ENCODE measurements around the gene SACS.

The SACS gene, protein sequence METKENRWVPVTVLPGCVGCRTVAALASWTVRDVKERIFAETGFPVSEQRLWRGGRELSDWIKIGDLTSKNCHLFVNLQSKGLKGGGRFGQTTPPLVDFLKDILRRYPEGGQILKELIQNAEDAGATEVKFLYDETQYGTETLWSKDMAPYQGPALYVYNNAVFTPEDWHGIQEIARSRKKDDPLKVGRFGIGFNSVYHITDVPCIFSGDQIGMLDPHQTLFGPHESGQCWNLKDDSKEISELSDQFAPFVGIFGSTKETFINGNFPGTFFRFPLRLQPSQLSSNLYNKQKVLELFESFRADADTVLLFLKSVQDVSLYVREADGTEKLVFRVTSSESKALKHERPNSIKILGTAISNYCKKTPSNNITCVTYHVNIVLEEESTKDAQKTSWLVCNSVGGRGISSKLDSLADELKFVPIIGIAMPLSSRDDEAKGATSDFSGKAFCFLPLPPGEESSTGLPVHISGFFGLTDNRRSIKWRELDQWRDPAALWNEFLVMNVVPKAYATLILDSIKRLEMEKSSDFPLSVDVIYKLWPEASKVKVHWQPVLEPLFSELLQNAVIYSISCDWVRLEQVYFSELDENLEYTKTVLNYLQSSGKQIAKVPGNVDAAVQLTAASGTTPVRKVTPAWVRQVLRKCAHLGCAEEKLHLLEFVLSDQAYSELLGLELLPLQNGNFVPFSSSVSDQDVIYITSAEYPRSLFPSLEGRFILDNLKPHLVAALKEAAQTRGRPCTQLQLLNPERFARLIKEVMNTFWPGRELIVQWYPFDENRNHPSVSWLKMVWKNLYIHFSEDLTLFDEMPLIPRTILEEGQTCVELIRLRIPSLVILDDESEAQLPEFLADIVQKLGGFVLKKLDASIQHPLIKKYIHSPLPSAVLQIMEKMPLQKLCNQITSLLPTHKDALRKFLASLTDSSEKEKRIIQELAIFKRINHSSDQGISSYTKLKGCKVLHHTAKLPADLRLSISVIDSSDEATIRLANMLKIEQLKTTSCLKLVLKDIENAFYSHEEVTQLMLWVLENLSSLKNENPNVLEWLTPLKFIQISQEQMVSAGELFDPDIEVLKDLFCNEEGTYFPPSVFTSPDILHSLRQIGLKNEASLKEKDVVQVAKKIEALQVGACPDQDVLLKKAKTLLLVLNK (N-terminal part only)

GRCh38 chr13:23433171-23434153, at the start of gene SACS:
SACS (minus strand) TSS chr13:23433702; CDS start chr13:23411239, 22,463 bp downstream.
- FAIRE-seq: no peak

DNA sequence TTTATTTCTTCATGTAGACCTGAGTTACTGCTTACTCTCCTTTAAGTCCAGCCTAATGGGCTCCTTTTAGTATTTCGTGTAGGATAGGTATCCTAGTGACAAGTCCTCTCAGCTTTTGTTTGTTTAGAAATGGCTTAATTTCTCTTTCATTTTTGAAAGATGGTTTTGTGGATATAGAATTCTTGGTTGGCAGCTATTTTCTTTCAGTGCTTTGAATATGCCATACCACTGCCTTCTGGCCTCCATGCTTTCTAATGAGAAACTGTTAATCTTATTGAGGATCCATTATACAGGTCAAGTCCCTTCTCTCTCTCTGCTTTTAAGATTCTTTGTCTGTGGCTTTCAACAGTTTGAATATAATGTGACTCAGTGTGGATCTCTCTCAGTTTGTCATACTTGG, 46.8 kb upstream of the SACS start:
- no peak for FAIRE-seq

DNA sequence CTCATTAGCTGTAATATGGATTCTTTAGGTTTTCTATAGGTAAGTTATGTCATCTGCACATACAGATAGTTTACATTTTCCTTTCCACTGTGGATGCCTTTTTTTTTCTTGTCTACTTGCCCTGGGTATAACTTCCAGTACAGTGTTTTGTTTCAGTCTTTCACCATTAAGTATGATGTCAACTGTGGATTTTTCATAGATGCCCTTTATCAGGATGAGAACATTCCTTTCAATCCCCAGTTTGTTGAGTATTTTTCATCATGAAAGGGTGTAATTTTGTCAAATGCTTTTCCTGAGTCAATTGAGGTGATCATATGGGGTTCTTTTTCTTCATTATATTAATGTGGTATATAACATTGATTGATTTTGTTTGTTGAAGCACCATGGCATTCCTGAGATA, 43.6 kb upstream of the SACS start:
- no peak for FAIRE-seq

DNA sequence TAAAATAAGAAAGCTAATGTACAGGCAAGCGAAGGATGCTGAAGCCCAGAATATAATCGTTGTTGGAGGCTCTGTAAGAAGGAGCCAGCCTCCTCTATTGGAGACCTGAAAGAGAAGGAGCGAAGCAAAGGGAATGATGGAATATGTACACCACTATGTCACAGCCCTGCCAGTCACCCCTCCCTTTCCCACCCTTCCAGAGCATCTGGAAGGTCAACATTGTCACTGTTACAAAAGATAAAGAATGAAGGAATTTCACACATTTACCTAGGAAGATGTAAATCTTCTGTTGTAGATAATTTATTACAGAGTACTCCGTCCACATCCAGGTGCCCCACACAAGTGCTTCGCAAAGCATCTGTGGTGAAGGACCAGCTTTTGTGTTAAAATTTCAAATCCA, 39.7 kb upstream of the SACS start:
- FAIRE-seq: no peak

- no peak for FAIRE-seq
These were observed 38.7 kb upstream of the SACS start for GRCh38 chr13:23472189-23472588.

DNA sequence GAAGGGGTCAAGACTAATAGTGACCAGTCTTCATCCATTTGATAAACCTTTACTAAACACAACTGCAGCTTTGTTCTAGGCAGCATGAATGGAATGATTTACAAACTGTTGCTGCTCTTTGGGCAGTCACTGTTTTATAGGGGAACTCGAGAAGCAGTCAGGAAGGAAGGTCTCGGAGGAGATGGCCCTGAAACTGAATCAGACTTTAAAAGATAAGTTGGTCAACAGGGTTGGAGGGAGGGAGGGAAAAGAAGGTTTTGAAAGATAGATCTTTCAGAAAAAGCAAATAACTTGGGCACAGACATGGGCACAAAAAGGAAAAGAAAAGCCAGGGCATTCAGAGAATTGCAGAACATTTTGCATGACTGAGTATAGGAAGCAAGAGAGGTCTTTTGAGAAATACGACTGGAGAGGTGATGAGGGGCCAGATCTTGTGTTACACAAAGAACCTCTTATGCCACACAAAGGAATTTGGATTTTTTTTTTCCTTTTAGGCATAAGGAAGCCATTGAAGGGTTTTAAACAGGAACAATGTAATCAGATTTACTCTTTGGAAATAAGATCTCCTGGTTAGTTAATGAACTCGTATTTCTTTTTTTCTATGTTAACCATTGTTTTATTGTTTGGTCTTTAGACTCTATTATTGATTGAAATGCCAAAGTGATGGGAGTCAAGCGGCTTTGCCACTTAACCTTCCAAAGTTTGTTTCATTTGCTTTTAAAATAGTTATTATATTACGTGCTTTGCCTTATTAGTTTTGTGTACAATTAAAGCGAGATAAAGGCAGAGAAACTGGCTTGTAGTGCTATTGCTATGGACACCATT, 37.5 kb upstream of the SACS start:
- no peak for FAIRE-seq

GRCh38 chr13:23469951-23470421, 36.5 kb upstream of the SACS start:
- FAIRE-seq: no peak

DNA sequence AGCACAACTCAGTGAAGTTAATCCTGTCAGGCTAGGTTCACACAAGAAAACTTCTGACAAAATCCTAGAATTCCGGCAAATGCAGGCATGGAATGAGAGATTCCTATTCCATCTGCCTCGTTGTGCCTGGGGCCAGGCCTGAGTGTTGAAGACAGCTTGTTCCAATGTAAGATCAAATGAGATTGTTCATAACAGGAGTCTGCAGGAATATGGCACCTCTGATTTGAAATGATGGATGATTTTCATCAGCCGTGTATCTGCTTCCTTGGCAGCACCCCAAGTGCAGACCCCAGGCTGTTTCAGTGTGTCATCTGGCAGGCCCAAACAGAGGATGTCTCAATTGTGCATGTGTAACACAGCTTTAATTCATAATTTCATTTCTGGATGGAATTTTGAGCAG, 35.3 kb upstream of the SACS start:
- FAIRE-seq: no peak

DNA sequence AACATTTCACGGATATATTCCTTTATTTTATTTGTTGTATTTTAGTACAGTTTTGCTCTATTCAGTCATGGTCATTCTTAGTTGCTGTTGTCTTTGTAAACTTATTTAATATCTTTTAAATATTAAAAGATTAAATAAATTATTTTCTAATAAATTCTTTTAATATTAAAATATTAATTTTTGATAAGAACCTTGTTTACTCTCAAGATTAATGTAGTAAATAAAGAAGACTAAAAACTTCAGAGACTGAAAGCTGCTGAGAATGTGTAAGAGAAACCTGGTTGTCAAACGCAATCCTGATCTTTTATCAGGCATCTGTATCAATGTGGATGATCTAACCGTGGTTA, 34.4 kb upstream of the SACS start:
- FAIRE-seq: no peak

DNA sequence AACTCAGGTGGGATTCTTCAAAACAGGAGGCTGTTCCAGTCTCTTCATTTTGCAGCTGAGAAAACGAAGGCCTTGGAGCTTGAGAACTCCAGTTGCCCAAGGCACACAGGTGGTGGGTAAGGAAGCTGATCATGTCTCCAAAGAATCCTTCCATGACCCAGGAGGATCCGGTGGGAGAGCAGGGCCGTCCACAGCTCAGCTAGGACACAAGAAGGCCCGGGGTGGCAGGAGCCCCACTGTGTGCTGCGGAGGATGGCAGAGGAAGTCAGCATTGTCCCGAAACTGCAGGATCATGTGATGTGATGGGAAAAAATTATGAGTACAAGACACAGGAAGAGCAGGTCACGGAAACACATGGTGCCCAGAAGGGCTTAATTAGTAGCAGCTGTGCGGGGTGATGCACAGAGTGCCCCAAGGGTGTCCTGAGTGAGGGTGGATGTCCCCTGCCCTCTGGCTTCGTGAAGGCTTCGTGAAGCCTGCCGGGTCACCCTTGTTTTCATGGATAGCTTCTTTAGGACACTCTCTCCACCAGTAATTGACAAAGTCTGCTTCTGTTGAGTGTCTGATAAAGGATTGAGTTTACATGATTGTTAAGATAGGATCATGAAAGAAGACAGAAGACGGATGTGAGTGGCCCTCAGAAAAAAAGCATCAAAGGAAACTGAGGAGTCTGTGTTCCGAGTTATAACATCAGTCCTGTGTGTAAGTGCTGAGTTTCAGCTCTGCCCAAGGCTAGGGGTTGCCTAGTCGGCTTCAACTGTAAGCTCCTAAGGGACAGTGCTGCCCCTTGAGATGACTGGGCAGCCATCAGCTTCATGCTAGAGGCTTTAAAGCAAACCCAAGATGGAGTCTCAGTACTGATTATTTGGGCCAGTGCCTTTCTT, 33.8 kb upstream of the SACS start:
- no peak for FAIRE-seq

DNA sequence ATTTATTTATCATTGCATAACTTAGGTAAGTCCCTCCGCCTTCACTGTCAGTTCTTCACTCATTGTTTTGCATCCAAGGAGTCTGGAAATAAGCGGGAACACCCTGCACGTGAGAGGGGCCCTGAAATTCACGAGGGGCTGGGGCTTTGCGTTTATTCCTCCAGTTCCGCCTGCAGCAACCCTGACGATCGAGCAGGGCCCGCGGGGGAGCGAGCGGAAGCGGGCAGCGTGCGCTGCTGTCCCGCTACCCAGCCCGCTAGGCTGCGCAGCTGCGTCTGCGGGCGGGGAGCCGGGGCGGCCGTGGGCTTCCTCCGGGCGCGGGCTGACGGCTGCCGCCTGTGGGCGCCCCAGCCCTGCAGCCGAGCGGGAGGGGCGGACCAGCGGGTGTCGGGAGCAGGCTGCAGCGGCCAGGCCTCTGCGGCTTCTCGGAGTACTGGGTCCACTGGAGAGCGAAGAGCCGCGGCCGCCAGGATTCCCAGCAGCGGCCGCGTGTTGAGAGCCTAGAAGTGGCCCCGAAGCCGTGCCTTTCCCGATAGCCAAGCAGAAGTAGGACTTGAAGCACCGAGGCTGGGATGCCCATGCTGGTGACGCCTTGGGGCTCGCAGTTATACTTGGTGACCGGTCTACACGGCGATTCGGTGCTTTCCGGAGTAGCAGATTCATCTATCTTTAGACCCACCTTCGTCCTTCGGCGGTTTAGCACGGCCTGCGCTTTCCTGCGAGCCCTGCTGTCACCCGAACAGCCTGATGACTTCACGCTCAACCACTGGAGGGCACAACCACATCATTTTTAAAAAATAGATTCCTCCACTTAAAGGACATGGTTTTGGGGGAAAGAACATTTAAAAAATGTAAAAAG, 32.9 kb upstream of the SACS start:
- FAIRE-seq: no peak

DNA sequence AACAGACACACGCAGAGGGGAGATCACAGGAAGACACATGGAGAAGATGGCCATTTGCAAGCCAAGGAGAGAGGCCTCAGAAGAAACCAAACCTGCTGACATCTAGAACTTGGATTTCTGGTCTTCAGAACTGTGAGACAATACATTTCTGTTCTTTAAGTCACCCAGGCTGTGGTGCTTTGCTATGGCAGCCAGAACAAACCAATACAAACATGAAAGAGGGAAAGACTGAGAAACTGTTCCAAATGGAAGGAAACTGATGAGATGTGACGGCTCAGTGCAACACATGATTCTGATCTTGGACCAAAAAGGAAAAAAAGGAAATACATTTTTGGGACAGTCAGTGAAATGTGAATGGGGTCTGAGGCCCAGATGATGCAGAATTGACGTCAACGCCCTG, 30.2 kb upstream of the SACS start:
- FAIRE-seq: no peak

DNA sequence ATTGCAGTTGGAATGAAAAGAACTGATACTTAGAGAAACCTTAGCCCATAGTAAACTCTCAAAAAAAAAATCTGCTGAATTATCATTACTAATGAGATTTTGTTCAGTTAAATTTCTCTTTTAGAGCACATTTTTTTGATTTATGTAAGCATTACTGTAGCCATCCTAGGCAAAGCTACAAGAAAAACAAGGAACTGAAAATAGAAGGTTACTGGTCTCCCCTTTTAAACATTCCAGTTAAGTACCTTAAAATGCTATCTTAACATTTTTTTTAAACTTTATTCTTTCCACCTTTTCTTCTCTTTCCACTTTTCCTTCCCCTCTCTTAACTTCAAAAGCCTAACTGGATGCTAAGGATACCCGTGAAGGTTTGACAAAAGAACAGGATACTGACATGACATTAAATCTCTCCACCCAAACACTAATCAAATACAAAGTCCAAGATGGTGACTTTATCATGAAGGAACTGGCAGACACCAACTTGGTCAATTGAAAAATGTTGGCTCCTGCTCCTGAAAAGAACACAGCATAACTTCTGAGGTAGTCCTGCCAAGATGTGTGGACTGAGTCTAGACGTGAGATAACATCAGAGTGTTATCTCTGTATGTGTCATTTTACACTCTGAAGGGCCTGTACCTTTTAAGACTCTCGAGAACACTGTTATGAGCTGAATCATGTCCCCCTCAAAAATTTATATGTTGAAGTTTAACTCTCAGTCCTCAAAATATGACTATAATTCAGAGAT, 29.5 kb upstream of the SACS start:
- FAIRE-seq: no peak

DNA sequence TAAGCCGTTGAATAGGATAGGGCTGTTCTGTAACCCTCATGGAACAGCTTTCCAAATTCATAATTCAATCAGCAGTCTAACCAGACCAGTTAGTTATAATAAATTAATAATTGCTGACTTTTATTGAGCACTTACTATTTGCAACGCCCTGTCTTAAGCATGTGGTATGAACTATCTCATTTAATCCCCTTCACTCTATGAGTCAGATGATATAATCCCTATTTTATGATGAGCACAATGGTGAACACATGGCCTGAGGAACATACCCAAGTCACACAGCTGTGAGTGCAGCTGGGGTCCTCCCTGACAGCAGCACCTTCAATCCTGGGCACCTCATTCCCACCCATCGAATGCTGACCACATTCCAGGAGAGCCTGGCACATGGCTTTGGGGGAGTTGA, 28.0 kb upstream of the SACS start:
- no peak for FAIRE-seq

DNA sequence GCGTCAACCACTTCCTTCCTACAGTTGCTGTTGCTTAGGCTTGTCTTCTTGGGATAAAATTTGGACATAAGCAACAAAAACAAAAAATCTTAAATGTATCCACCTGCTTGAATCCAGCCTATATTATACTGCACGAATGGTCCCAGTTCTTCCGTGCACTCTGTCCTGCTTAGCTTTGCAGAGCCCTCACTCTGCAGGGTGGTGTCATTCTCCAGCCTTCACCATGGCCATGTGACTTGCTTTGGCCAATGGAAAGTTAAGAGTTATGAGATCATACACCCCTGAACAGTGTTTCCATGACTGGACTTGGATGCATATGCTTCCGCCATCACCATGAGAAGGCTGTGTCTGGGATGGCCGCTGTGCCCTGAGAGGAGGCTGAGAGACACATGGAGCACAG, 27.4 kb upstream of the SACS start:
- FAIRE-seq: no peak

DNA sequence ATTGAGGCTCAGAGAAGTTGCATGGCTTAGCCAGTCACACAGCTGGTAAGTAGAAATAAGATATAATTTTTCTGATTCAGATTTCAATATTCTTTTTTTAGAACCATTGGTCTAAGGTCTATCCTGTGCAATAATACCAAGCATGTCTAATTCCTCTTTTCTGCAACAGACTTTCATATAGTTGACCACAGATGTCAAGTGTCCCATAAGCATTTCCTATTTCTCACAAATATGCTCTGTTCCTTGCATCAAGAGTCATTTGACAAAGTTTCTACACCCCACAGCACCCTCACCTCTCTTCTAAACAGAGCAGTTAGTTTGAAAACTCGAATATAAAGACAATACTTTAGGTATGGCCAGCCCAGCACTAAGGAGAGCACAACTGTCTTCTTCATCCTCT, 26.8 kb upstream of the SACS start:
- no peak for FAIRE-seq

GRCh38 chr13:23458989-23459388, 25.5 kb upstream of the SACS start:
- FAIRE-seq: no peak

GRCh38 chr13:23456437-23457210, 23.1 kb upstream of the SACS start:
- FAIRE-seq: no peak
